Choroid plexus epithelial cell (primary cell): ENCODE data around the gene RNLS.

Source experiments
- DNase-seq: peaks from one replicate; pipeline ENCODE4 v3.0.0-alpha.2; 2010; ENCODE audit warnings: low read depth
- H3K4me3 ChIP-seq: 2 replicates; pipeline ENCODE4 v1.5.1; 2011; ENCODE audit warnings: low read depth, mild to moderate bottlenecking, control low read depth, low read length, moderate library complexity
- CTCF ChIP-seq: conservative IDR thresholded peaks from 2 replicates; pipeline ENCODE4 v1.5.1; 2011; ENCODE audit warnings: low read depth, mild to moderate bottlenecking, control low read depth, inconsistent platforms, low read length, moderate library complexity

The RNLS gene

GRCh38 chr10:88499569-88500470 lies 83.3 kb downstream of the RNLS start:
- no peak for TF ChIP-seq CTCF
- H3K4me3 ChIP-seq: no peak overlapping the region
- peak; percentile 74 for DNase-seq

GRCh38 chr10:88497913-88498312 lies 85.2 kb downstream of the RNLS start:
- no peak overlapping the region for H3K4me3 ChIP-seq
- TF ChIP-seq CTCF: no peak
- no peak for DNase-seq

- TF ChIP-seq CTCF: no peak
- DNase-seq: no peak
- H3K4me3 ChIP-seq: no peak overlapping the region
Measured at GRCh38 chr10:88494537-88494936, 88.6 kb downstream of the RNLS start.

GRCh38 chr10:88493691-88494483 lies 89.2 kb downstream of the RNLS start:
- no peak overlapping the region for H3K4me3 ChIP-seq
- peak; percentile 81 for DNase-seq
- TF ChIP-seq CTCF: no peak

GRCh38 chr10:88491314-88491713 lies 91.8 kb downstream of the RNLS start:
- no peak for DNase-seq
- no peak overlapping the region for H3K4me3 ChIP-seq
- no peak for TF ChIP-seq CTCF

GRCh38 chr10:88490231-88490980 lies 92.7 kb downstream of the RNLS start:
- TF ChIP-seq CTCF: no peak
- peak; percentile 16 for DNase-seq
- H3K4me3 ChIP-seq: no peak overlapping the region
